ENCODE measurements around the gene MAGEB3.

DNA sequence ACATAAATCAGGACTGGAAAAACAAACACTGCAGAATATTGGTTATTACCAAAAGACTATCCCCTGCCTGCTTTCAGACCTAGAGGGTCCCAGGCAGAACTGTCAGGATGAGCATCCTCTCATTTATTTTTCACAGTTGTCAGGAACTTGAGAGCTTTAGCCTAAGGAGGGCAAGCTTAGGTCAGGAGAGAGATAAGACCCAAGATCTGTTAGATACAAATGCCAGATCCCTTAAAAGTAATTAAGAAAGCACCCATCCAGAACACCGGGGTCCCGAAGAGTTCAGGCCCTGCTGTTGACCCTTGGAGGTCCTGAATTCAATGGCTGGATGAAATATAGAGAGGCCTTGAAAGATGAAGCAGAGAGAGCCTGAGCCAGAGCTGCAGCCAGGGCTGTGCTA is 5.9 kb upstream of the MAGEB3 start:
- TF ChIP-seq EZH2phosphoT487 (IDR thresholded peaks at IDR 0.05; ENCODE audit: low read length) (no peak), CTCF (IDR thresholded peaks at IDR 0.05; ENCODE audit: low read length) (no peak)

Measured in MM.1S (cell line).